Astrocyte of the spinal cord (primary cell): ENCODE data around the gene ATG9A.

Experiments
- DNase-seq: peaks from one replicate; pipeline ENCODE4 v3.0.0; 2011; ENCODE audit warnings: low read depth, low spot score
- H3K4me3 ChIP-seq: 2 replicates; pipeline ENCODE4 v1.5.1; 2011; ENCODE audit warnings: low read depth, mild to moderate bottlenecking, low read length, moderate library complexity
- CTCF ChIP-seq: IDR thresholded peaks from 2 replicates; pipeline ENCODE4 v1.5.1; 2012; ENCODE audit warnings: low read depth, mild to moderate bottlenecking, low read length, inconsistent platforms
- in situ Hi-C: cut with HindIII; loops from 2 replicates; pipeline ENCODE4 v1.10.0; 2017; ENCODE audit warnings: low sequenced_read_pairs

Gene ATG9A

GRCh38 chr2:219198974-219199373 lies 30.5 kb downstream of the ATG9A start:
- no peak overlapping the region for H3K4me3 ChIP-seq
- no peak for DNase-seq
- no peak for TF ChIP-seq CTCF
- in situ Hi-C loops: no loop called here

GRCh38 chr2:219197388-219197787 lies 32.0 kb downstream of the ATG9A start:
- in situ Hi-C loops: no loop called here
- no peak for TF ChIP-seq CTCF
- DNase-seq: no peak
- H3K4me3 ChIP-seq: no peak overlapping the region

GRCh38 chr2:219186754-219187456 lies 42.5 kb downstream of the ATG9A start:
- in situ Hi-C loops: no loop called here
- DNase-seq: no peak
- no peak for TF ChIP-seq CTCF
- no peak overlapping the region for H3K4me3 ChIP-seq

- DNase-seq: no peak
- TF ChIP-seq CTCF: no peak
- in situ Hi-C loops: no loop called here
- H3K4me3 ChIP-seq: no peak overlapping the region
These were observed 45.3 kb downstream of the ATG9A start for GRCh38 chr2:219184121-219184520.

- no peak for TF ChIP-seq CTCF
- H3K4me3 ChIP-seq: no peak overlapping the region
- in situ Hi-C loops: no loop called here
- no peak for DNase-seq
These were observed 46.2 kb downstream of the ATG9A start for GRCh38 chr2:219183151-219183772.

- TF ChIP-seq CTCF: no peak
- no peak for DNase-seq
- in situ Hi-C loops: no loop called here
- no peak overlapping the region for H3K4me3 ChIP-seq
These were observed 46.9 kb downstream of the ATG9A start for GRCh38 chr2:219182331-219183150.
